H1 (cell line): ENCODE measurements around the gene COL6A3. TPM values are rescaled to one million over a fixed set of nuclear protein-coding genes. Genes with fewer than 3 reads are reported as not detected.
A peak's percentile ranks its signal among the peaks of the same experiment; 100 is the strongest.

Experiments used
- CTCF ChIA-PET: fragments of 300-600 bp; sonication (Branson Sonifier 250); formaldehyde crosslinking; loops from one replicate; lab custom pipeline; 2021; ENCODE audit not compliant: partially characterized antibody; lab: Charles Lee
- POLR2A ChIA-PET: fragments of 300-600 bp; sonication (Branson Sonifier 250); formaldehyde crosslinking; loops from one replicate; lab custom pipeline; 2021; ENCODE audit warnings: inconsistent platforms; ENCODE audit not compliant: partially characterized antibody; lab: Charles Lee
- DNase-seq, 2 experiments: peaks; one replicate each; pipeline versions ENCODE4 v3.0.0 to v3.0.0-alpha.2; 2010 to 2022; ENCODE audit warnings: low spot score in 2 of 2, low read depth in 1 of 2, mixed read lengths in 1 of 2
- FAIRE-seq: peaks from 2 replicates; lab custom pipeline; 2011; peaks lifted over from hg19 to GRCh38; lab: Jason Lieb, UNC
- H2AFZ ChIP-seq: 2 replicates; pipeline ENCODE4 v1.8.1; 2012; ENCODE audit warnings: low read length, inconsistent platforms
- H2AK5ac ChIP-seq: 2 replicates; pipeline ENCODE4 v1.6.1; 2013; ENCODE audit warnings: low read depth, low read length
- H2BK120ac ChIP-seq: replicated peaks from 2 replicates; pipeline ENCODE3; 2013; ENCODE audit warnings: low read depth, low read length, inconsistent platforms
- H2BK12ac ChIP-seq: 2 replicates; pipeline ENCODE4 v1.6.1; 2013; ENCODE audit warnings: low read depth, low read length
- H2BK15ac ChIP-seq: 2 replicates; pipeline ENCODE4 v1.6.1; 2013; ENCODE audit warnings: low read length
- H2BK20ac ChIP-seq: 2 replicates; pipeline ENCODE4 v1.6.1; 2013; ENCODE audit warnings: low read length
- H2BK5ac ChIP-seq: 2 replicates; pipeline ENCODE4 v1.6.1; 2013; ENCODE audit warnings: low read depth, low read length
- H3K14ac ChIP-seq: 2 replicates; pipeline ENCODE4 v1.6.1; 2013; ENCODE audit warnings: inconsistent platforms; ENCODE audit not compliant: insufficient read length
- H3K18ac ChIP-seq: 2 replicates; pipeline ENCODE4 v1.6.1; 2013; ENCODE audit warnings: low read length; ENCODE audit errors: extremely low read depth
- H3K23ac ChIP-seq: 2 replicates; pipeline ENCODE4 v1.6.1; 2013; ENCODE audit warnings: inconsistent platforms; ENCODE audit not compliant: insufficient read length
- H3K23me2 ChIP-seq: 2 replicates; pipeline ENCODE4 v1.6.1; 2013; ENCODE audit warnings: low read depth, low read length
- H3K27ac ChIP-seq: 2 replicates; pipeline ENCODE4 v1.6.1; 2011; ENCODE audit warnings: low read depth, low read length, inconsistent platforms
- H3K27me3 ChIP-seq, 4 experiments: replicated peaks in 1 of 4; 1 replicate in 1 of 4; 2 replicates in 3 of 4; pipeline versions ENCODE4 v1.6.1 to v1.8.1; 2011 to 2013; ENCODE audit warnings: low read length in 3 of 4, mild to moderate bottlenecking in 3 of 4, inconsistent platforms in 2 of 4, mixed read lengths in 2 of 4, moderate library complexity in 1 of 4; ENCODE audit not compliant: control insufficient read depth in 3 of 4, insufficient read depth in 3 of 4; ENCODE audit errors: extremely low read depth in 1 of 4
- H3K36me3 ChIP-seq, 4 experiments: 2 replicates each; pipeline versions ENCODE4 v1.6.1 to v1.8.1; 2011 to 2013; ENCODE audit warnings: mild to moderate bottlenecking in 4 of 4, low read length in 3 of 4, moderate library complexity in 2 of 4, control low read depth in 1 of 4, inconsistent platforms in 1 of 4; ENCODE audit not compliant: insufficient read depth in 4 of 4, control insufficient read depth in 2 of 4
- H3K4ac ChIP-seq: replicated peaks from 2 replicates; pipeline ENCODE3; 2013; ENCODE audit warnings: low read length, low read depth, mixed read lengths, inconsistent platforms; ENCODE audit not compliant: insufficient read length
- H3K4me1 ChIP-seq, 4 experiments: replicated peaks in 1 of 4; 1 replicate in 1 of 4; 2 replicates in 3 of 4; pipeline versions ENCODE4 v1.6.1 to v1.8.1; 2011 to 2013; ENCODE audit warnings: low read length in 3 of 4, inconsistent platforms in 2 of 4, mixed read lengths in 1 of 4; ENCODE audit not compliant: insufficient read depth in 4 of 4, control insufficient read depth in 3 of 4
- H3K4me2 ChIP-seq, 2 experiments: 2 replicates each; pipeline versions ENCODE4 v1.6.1 to v1.8.1; 2011 to 2013; ENCODE audit warnings: low read depth in 2 of 2, low read length in 2 of 2, control low read depth in 1 of 2, inconsistent platforms in 1 of 2, mild to moderate bottlenecking in 1 of 2; ENCODE audit not compliant: insufficient read depth in 1 of 2
- H3K4me3 ChIP-seq, 4 experiments: fragments of 200-600, 300-600 bp in 1 of 4; sonication (generic), shearing (Covaris generic), sonication (Bioruptor Twin) in 1 of 4; 2 replicates each; pipeline versions ENCODE4 v1.5.1 to v1.8.1; 2011 to 2016; ENCODE audit warnings: low read length in 4 of 4, low read depth in 3 of 4, control low read depth in 2 of 4, inconsistent platforms in 2 of 4, mild to moderate bottlenecking in 2 of 4, mixed read lengths in 1 of 4, moderate library complexity in 1 of 4; ENCODE audit not compliant: insufficient read depth in 2 of 4; ENCODE audit errors: extremely low read depth in 1 of 4
- H3K56ac ChIP-seq: replicated peaks from 2 replicates; pipeline ENCODE3; 2013; ENCODE audit warnings: low read depth, mild to moderate bottlenecking, mixed read lengths, low read length, inconsistent platforms; ENCODE audit not compliant: insufficient read length
- H3K79me1 ChIP-seq: 2 replicates; pipeline ENCODE4 v1.6.1; 2013; ENCODE audit warnings: low read depth, low read length, control low read depth
- H3K79me2 ChIP-seq, 2 experiments: 2 replicates each; pipeline versions ENCODE4 v1.6.1 to v1.8.1; 2012 to 2013; ENCODE audit warnings: low read length in 2 of 2, mild to moderate bottlenecking in 2 of 2, inconsistent platforms in 1 of 2; ENCODE audit not compliant: insufficient read depth in 2 of 2, control insufficient read depth in 1 of 2
- H3K9ac ChIP-seq, 4 experiments: replicated peaks in 1 of 4; 1 replicate in 1 of 4; 2 replicates in 3 of 4; pipeline versions ENCODE4 v1.6.1 to v1.8.1; 2011 to 2013; ENCODE audit warnings: low read depth in 3 of 4, low read length in 3 of 4, control low read depth in 2 of 4, mild to moderate bottlenecking in 2 of 4, moderate library complexity in 2 of 4, inconsistent platforms in 1 of 4; ENCODE audit errors: extremely low read depth in 1 of 4
- H3K9me3 ChIP-seq, 2 experiments: 2 replicates each; pipeline versions ENCODE4 v1.6.1 to v1.8.1; 2012 to 2013; ENCODE audit warnings: mild to moderate bottlenecking in 2 of 2, moderate library complexity in 2 of 2, control low read depth in 1 of 2, inconsistent platforms in 1 of 2, low read depth in 1 of 2, low read length in 1 of 2, mixed read lengths in 1 of 2; ENCODE audit not compliant: insufficient read depth in 2 of 2
- H4K20me1 ChIP-seq, 2 experiments: replicated peaks in 1 of 2; 2 replicates each; pipeline versions ENCODE3 to v1.8.1; 2011 to 2013; ENCODE audit warnings: inconsistent platforms in 2 of 2, low read length in 2 of 2, mild to moderate bottlenecking in 1 of 2; ENCODE audit not compliant: insufficient read depth in 2 of 2, control insufficient read depth in 1 of 2
- H4K5ac ChIP-seq: 2 replicates; pipeline ENCODE4 v1.6.1; 2013; ENCODE audit warnings: low read length, low read depth, mixed read lengths, inconsistent platforms; ENCODE audit not compliant: insufficient read length
- H4K8ac ChIP-seq: 2 replicates; pipeline ENCODE4 v1.8.0; 2013; ENCODE audit warnings: mild to moderate bottlenecking, moderate library complexity, low read length, inconsistent platforms; ENCODE audit not compliant: insufficient read depth; ENCODE audit errors: extremely low read depth
- H4K91ac ChIP-seq: replicated peaks from 2 replicates; pipeline ENCODE3; 2013; ENCODE audit warnings: low read length, mixed read lengths, inconsistent platforms; ENCODE audit not compliant: insufficient read length
- POLR2A ChIP-seq, 2 experiments: IDR thresholded peaks; 1 replicate in 1 of 2; 2 replicates in 1 of 2; pipeline ENCODE4 v1.6.1; 2011; ENCODE audit warnings: low read depth in 2 of 2, low read length in 2 of 2, mild to moderate bottlenecking in 2 of 2; ENCODE audit errors: control extremely low read depth in 1 of 2
- POLR2AphosphoS5 ChIP-seq: IDR thresholded peaks from 2 replicates; pipeline ENCODE4 v1.6.1; 2011; ENCODE audit warnings: low read depth, low read length
- SIRT6 ChIP-seq: IDR thresholded peaks from one replicate; pipeline ENCODE4 v1.7.1; 2012; ENCODE audit warnings: low read length, inconsistent platforms
- SIX5 ChIP-seq: IDR thresholded peaks from 2 replicates; pipeline ENCODE4 v1.6.1; 2011; ENCODE audit warnings: mild to moderate bottlenecking, low read depth, low read length
- SRF ChIP-seq: IDR thresholded peaks from 2 replicates; pipeline ENCODE4 v1.6.1; 2011; ENCODE audit warnings: mild to moderate bottlenecking, low read depth, low read length, moderate library complexity
- TAF7 ChIP-seq: optimal IDR thresholded peaks from 2 replicates; pipeline ENCODE3; 2011; ENCODE audit warnings: low read depth, mild to moderate bottlenecking, inconsistent platforms, low read length, moderate library complexity, borderline replicate concordance
- WGBS, 2 experiments: shearing (Covaris generic) in 1 of 2; methylation state at CpG; one replicate each; pipeline versions ENCODE4 v1.1.6 to v1.1.7; 2013 to 2015; ENCODE audit warnings: low lambda C conversion rate in 2 of 2, mixed read lengths in 2 of 2, inconsistent platforms in 1 of 2, low coverage in 1 of 2, missing lambda C conversion rate in 1 of 2; ENCODE audit not compliant: insufficient replicate concordance in 2 of 2, insufficient coverage in 1 of 2, insufficient read length in 1 of 2; ENCODE audit errors: extremely low coverage in 1 of 2, missing lambda C conversion rate in 1 of 2; 5-methylcytosine and 5-hydroxymethylcytosine counted together
- polyA plus RNA-seq, 7 experiments: library from polyadenylated mRNA; depleted of rRNA in 3 of 7; stranded (reverse) in 5 of 7; unstranded in 2 of 7; fragments of >200 nt in 5 of 7; fragments of 200-250 nt in 2 of 7; gene quantifications; 1 replicate in 5 of 7; 2 replicates in 1 of 7; 4 replicates in 1 of 7; pipeline versions ENCODE4 v1.2.1 to v1.2.3, GENCODE V29; 2011 to 2013; ENCODE audit warnings: missing spikeins in 2 of 7, mixed read lengths in 2 of 7
- total RNA-seq: library from RNA; stranded (reverse); fragmentation: NEBNext Ultra II Directional; extraction: Animal tissue kit (Norgen Biotek cat#: 25700); gene quantifications from 2 replicates; pipeline ENCODE4 v1.2.1, GENCODE V29; 2021

COL6A3 gene
- total and polyA plus RNA-seq, 2 of the 8 experiments (the other 6 are each of a cell fraction or from before 2014, with no cell fraction given): 1.2 to 3.4 TPM

DNA sequence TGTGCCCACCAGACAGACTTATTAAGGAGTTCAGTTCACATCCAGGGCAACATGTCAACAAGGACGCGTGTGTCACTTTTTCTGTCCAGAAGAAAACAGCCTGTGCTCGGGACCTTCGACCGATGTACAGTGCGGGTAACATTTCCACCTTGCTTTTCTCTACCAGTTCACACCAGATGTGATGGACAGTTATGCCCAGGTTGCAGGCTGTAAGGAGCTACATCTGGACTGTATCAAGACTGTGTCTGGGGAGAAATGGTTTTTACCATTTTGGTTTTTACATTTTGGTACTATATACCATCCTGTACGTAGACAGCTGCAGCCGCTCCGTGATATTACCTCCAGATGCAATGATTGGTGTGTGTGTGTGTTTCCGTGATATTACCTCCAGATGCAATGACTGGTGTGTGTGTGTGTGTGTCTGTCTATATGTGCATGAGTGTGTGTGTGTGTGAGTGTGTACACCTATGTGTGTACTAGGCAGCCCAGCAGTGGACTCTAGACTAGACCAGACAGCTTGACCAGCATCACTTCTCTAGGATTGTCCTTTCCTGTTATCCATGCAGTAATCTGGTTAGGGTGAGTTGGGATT lies 118.0 kb downstream of the COL6A3 start:
- Histone ChIP-seq H4K20me1 (no peaks in the 10 kb centered on the region), H3K4ac (no peak overlapping the region), H3K18ac (no peak overlapping the region), H3K23me2 (no peaks in the 10 kb centered on the region), H3K79me2 (no peaks in the 10 kb centered on the region), H3K4me1 (peaks cover 0 to 3% (median 0%) of the 10 kb centered on the region in 4 experiments; a peak in 2 of 7 replicates), H2BK15ac (no peak overlapping the region), H3K27ac (no peak overlapping the region), H3K27me3 (no peaks in the 10 kb centered on the region), H2BK120ac (no peak overlapping the region)
- DNase-seq: no peak
- FAIRE-seq: no peak
- TF ChIP-seq SIRT6 (no peak), POLR2A (IDR thresholded peaks at IDR 0.05; ENCODE audit: control extremely low read depth in 1 of 2, low read depth in 2 of 2, low read length in 2 of 2) (peak in 1 of 2 experiments; percentile 47; a peak in 1 of 3 replicates), POLR2AphosphoS5 (peak; percentile 78; the same call in 1 of the 2 replicates), SIX5 (no peak), TAF7 (peak; percentile 67), SRF (no peak)
- TF ChIP-seq, all 59 proteins: peak for 3
- peak overlapping the region; percentile 13 for H3K56ac ChIP-seq
- no peak overlapping the region for H4K8ac ChIP-seq
- CTCF ChIA-PET: interaction anchor here (0.8 to 2.6 kb wide), 4 partner anchors 11 to 131 kb away, joined by 3 to 16 read pairs (median 4); no protein-coding TSS in a partner anchor
- no peak overlapping the region for H3K4me2 ChIP-seq
- WGBS, 2 experiments: 95% methylated on average over 10 of the region's 10 CpGs; no CpG with 5 or more reads in 1 of the 2 experiments
- H2BK20ac ChIP-seq: no peak overlapping the region
- H4K5ac ChIP-seq: no peak overlapping the region
- no peak overlapping the region for H2AK5ac ChIP-seq
- no peak overlapping the region for H4K91ac ChIP-seq
- no peaks in the 10 kb centered on the region for H3K79me1 ChIP-seq
- H3K23ac ChIP-seq: no peak overlapping the region
- POLR2A ChIA-PET: interaction anchor here (0.7 to 1.9 kb wide), 3 partner anchors 8 to 12 kb away, joined by 3 to 5 read pairs (median 4); no protein-coding TSS in a partner anchor
- H2BK12ac ChIP-seq: no peak overlapping the region
- H3K4me3 ChIP-seq: no peak overlapping the region
- no peaks in the 10 kb centered on the region for H3K9me3 ChIP-seq
- H2BK5ac ChIP-seq: no peak overlapping the region
- no peak overlapping the region for H2AFZ ChIP-seq
- no peak overlapping the region for H3K9ac ChIP-seq
- H3K36me3 ChIP-seq: no peaks in the 10 kb centered on the region
- no peak overlapping the region for H3K14ac ChIP-seq
